DND-41 (cell line): ENCODE measurements around the gene SLC16A3.

Experiments
- EZH2 ChIP-seq: IDR thresholded peaks from 3 replicates; pipeline ENCODE4 v1.6.1; 2012; ENCODE audit warnings: borderline replicate concordance, low read depth, mild to moderate bottlenecking, moderate library complexity, low read length, inconsistent platforms; ENCODE audit not compliant: severe bottlenecking
- TF ChIP-seq, protein P1 (sequence below): IDR thresholded peaks from 2 replicates; pipeline ENCODE4 v1.5.1; 2012; ENCODE audit warnings: borderline replicate concordance, low read length, moderate library complexity, mild to moderate bottlenecking; ENCODE audit not compliant: poor library complexity, severe bottlenecking; ENCODE audit errors: extremely low read depth

- TF ChIP-seq EZH2 = no peak
- TF ChIP-seq, protein P1, sequence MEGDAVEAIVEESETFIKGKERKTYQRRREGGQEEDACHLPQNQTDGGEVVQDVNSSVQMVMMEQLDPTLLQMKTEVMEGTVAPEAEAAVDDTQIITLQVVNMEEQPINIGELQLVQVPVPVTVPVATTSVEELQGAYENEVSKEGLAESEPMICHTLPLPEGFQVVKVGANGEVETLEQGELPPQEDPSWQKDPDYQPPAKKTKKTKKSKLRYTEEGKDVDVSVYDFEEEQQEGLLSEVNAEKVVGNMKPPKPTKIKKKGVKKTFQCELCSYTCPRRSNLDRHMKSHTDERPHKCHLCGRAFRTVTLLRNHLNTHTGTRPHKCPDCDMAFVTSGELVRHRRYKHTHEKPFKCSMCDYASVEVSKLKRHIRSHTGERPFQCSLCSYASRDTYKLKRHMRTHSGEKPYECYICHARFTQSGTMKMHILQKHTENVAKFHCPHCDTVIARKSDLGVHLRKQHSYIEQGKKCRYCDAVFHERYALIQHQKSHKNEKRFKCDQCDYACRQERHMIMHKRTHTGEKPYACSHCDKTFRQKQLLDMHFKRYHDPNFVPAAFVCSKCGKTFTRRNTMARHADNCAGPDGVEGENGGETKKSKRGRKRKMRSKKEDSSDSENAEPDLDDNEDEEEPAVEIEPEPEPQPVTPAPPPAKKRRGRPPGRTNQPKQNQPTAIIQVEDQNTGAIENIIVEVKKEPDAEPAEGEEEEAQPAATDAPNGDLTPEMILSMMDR = no peak
Observed at GRCh38 chr17:82242977-82243647, 14.3 kb downstream of the SLC16A3 start.
